ENCODE results near the gene CLEC3A. TPM values are rescaled to one million over a fixed set of nuclear protein-coding genes. Genes with fewer than 3 reads are reported as not detected.

Gene CLEC3A
- total RNA-seq, 4 donors from 2014 or later: not detected

DNA sequence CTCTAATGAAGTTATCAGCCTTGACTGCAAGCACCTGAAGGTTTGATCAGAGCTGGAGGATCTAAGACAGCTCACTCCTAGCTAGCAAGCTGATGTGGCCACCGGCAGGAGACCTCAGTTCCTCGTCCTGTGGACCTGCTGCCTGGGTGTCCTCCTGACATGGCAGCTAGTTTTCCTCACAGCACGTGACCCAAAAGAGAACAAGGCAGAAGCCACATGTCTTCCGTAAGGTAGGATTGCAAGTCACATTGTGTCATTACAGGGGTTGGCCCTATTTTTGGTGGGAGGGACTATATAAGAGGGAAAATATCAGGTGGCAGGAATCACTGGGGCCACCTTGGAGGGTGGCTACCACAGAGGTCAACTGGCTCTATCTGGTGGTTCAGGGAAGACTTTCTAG lies 59.0 kb downstream of the CLEC3A start:
- Histone ChIP-seq H3K27ac (no peak overlapping the region), H3K9me3 (no peaks in the 10 kb centered on the region), H3K27me3 (no peaks in the 10 kb centered on the region), H3K36me3 (no peaks in the 10 kb centered on the region), H3K4me1 (no peaks in the 10 kb centered on the region), H3K4me3 (no peak overlapping the region)
- WGBS, 2 donors (ENCODE audit: low coverage in 1 of 2): 89% methylated on average over 4 of the region's 4 CpGs; no CpG with 5 or more reads in 1 of the 2 donors
- TF ChIP-seq POLR2AphosphoS5 (IDR thresholded peaks at IDR 0.05) (no peak), EP300 (IDR thresholded peaks at IDR 0.05; ENCODE audit: low read depth) (no peak), POLR2A (IDR thresholded peaks at IDR 0.05) (no peak)
- TF ChIP-seq, protein P1, sequence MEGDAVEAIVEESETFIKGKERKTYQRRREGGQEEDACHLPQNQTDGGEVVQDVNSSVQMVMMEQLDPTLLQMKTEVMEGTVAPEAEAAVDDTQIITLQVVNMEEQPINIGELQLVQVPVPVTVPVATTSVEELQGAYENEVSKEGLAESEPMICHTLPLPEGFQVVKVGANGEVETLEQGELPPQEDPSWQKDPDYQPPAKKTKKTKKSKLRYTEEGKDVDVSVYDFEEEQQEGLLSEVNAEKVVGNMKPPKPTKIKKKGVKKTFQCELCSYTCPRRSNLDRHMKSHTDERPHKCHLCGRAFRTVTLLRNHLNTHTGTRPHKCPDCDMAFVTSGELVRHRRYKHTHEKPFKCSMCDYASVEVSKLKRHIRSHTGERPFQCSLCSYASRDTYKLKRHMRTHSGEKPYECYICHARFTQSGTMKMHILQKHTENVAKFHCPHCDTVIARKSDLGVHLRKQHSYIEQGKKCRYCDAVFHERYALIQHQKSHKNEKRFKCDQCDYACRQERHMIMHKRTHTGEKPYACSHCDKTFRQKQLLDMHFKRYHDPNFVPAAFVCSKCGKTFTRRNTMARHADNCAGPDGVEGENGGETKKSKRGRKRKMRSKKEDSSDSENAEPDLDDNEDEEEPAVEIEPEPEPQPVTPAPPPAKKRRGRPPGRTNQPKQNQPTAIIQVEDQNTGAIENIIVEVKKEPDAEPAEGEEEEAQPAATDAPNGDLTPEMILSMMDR (IDR thresholded peaks at IDR 0.05): no peak
- no peak for DNase-seq
- in situ Hi-C loops (cut with MboI; ENCODE audit: low pct_ligation_motif_present in 1 of 4, low pct_unique_long_range_greater_than_20kb in 1 of 4, low sequenced_read_pairs in 3 of 4): no loop called here
- intact Hi-C loops (cut with DNase I; ENCODE audit: low total_unique reads): no loop called here

Other genes starting within 250 kb of the CLEC3A start
- 1 to 10 TPM in 3 of 4 donors, under 1 TPM in 1; 0.80 to 1.4 (median 1.2) TPM for gene VAT1L, start 234.0 kb upstream of the CLEC3A start, total RNA-seq
- gene WWOX, start 77.1 kb downstream of the CLEC3A start, total RNA-seq: 10 to 100 TPM; 11.2 to 53.8 (median 24.8) TPM

Data from transverse colon (tissue), 4 donors.